ENCODE data around the gene GRAMD4.
"Not testable (repeated sequence)": the region's sequence is repeated elsewhere in the genome, so short reads cannot be mapped to it uniquely, and the experiment has no call there.

GRAMD4 gene

GRCh38 chr22:46617986-46618647 lies 2.1 kb upstream of the GRAMD4 start:
- DNase-seq (ENCODE audit: low read depth in 2 of 2, low spot score in 1 of 2), result no peak

GRCh38 chr22:46618667-46619066 lies 1.5 kb upstream of the GRAMD4 start:
- DNase-seq (ENCODE audit: low read depth in 2 of 2, low spot score in 1 of 2), result no peak

GRCh38 chr22:46619240-46619829 lies 851 bp upstream of the GRAMD4 start:
- no peak for DNase-seq (ENCODE audit: low read depth in 2 of 2, low spot score in 1 of 2)

- DNase-seq (ENCODE audit: low read depth in 2 of 2, low spot score in 1 of 2), result no peak
Observed at GRCh38 chr22:46620588-46621242, 529 bp downstream of the GRAMD4 start.

- DNase-seq (ENCODE audit: low read depth in 2 of 2, low spot score in 1 of 2), result not testable (repeated sequence)
Observed at GRCh38 chr22:46621243-46621930, 1.2 kb downstream of the GRAMD4 start.

GRCh38 chr22:46622081-46622521 lies 1.9 kb downstream of the GRAMD4 start:
- no peak for DNase-seq (ENCODE audit: low read depth in 2 of 2, low spot score in 1 of 2)

GRCh38 chr22:46625113-46625842 lies 5.1 kb downstream of the GRAMD4 start:
- no peak for DNase-seq (ENCODE audit: low read depth in 2 of 2, low spot score in 1 of 2)

GRCh38 chr22:46625843-46626349 lies 5.7 kb downstream of the GRAMD4 start:
- no peak for DNase-seq (ENCODE audit: low read depth in 2 of 2, low spot score in 1 of 2)

- no peak for DNase-seq (ENCODE audit: low read depth in 2 of 2, low spot score in 1 of 2)
Observed at GRCh38 chr22:46626356-46626755, 6.2 kb downstream of the GRAMD4 start.

GRCh38 chr22:46626911-46627805 lies 7.0 kb downstream of the GRAMD4 start:
- DNase-seq (ENCODE audit: low read depth in 2 of 2, low spot score in 1 of 2), result no peak

GRCh38 chr22:46627806-46628482 lies 7.8 kb downstream of the GRAMD4 start:
- no peak for DNase-seq (ENCODE audit: low read depth in 2 of 2, low spot score in 1 of 2)

GRCh38 chr22:46628756-46629155 lies 8.6 kb downstream of the GRAMD4 start:
- DNase-seq (ENCODE audit: low read depth in 2 of 2, low spot score in 1 of 2), result no peak

GRCh38 chr22:46629291-46629690 lies 9.1 kb downstream of the GRAMD4 start:
- no peak for DNase-seq (ENCODE audit: low read depth in 2 of 2, low spot score in 1 of 2)

GRCh38 chr22:46631113-46631512 lies 10.9 kb downstream of the GRAMD4 start:
- no peak for DNase-seq (ENCODE audit: low read depth in 2 of 2, low spot score in 1 of 2)

GRCh38 chr22:46632646-46633249 lies 12.6 kb downstream of the GRAMD4 start:
- no peak for DNase-seq (ENCODE audit: low read depth in 2 of 2, low spot score in 1 of 2)

GRCh38 chr22:46633334-46633890 lies 13.2 kb downstream of the GRAMD4 start:
- DNase-seq (ENCODE audit: low read depth in 2 of 2, low spot score in 1 of 2), result no peak

- DNase-seq (ENCODE audit: low read depth in 2 of 2, low spot score in 1 of 2), result no peak
Observed at GRCh38 chr22:46634011-46634699, 14.0 kb downstream of the GRAMD4 start.
